ENCODE data around the gene PPP1R10. TPM values are rescaled to one million over a fixed set of nuclear protein-coding genes. Genes with fewer than 3 reads are reported as not detected.

Gene PPP1R10
- total RNA-seq, 1 experiment from 2014 or later, result 68.4 TPM

- DNase-seq (ENCODE audit: extremely low read depth, low read depth), result no peak
Observed at GRCh38 chr6:30600451-30600961, 16.5 kb downstream of the PPP1R10 start.

DNA sequence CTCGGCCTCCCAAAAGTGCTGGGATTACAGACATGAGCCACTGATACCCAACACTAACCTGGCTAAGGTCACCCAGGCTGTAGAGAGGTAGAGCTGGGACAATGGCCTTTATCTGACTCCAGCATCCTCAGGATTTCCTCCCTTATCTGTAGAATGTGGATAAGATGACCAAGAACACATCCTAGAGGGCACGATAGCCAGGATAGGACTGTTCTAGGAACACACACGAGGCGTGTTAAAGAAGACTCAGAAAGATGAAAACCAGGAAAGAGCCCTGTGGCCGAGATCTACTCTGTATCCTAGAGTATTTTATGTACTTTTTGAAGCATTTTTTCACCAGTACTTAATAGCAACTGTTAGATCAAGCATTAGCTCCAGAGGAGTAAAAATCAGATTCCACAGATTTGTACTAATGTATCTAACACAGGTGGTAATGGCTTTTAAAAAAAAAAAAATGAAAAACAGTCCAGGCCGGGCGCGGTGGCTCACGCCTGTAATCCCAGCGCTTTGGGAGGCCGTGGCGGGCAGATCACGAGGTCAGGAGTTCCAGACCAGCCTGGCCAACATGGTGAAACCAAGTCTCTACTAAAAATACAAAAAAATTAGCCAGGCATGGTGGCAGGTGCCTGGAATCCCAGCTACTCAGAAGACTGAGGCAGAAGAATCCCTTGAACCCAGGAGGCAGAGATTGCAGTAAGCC is 17.3 kb downstream of the PPP1R10 start:
- DNase-seq (ENCODE audit: extremely low read depth, low read depth), result no peak

- no peak for DNase-seq (ENCODE audit: extremely low read depth, low read depth)
Observed at GRCh38 chr6:30598912-30599624, 18.0 kb downstream of the PPP1R10 start.

- peak; percentile 81 for DNase-seq (ENCODE audit: extremely low read depth, low read depth)
Observed at GRCh38 chr6:30597315-30598144, 19.5 kb downstream of the PPP1R10 start.

- DNase-seq (ENCODE audit: extremely low read depth, low read depth), result no peak
Observed at GRCh38 chr6:30592287-30592686, 24.8 kb downstream of the PPP1R10 start.

GRCh38 chr6:30591008-30591407 is 26.0 kb downstream of the PPP1R10 start:
- no peak for DNase-seq (ENCODE audit: extremely low read depth, low read depth)

GRCh38 chr6:30590509-30590908 is 26.5 kb downstream of the PPP1R10 start:
- no peak for DNase-seq (ENCODE audit: extremely low read depth, low read depth)

- no peak for DNase-seq (ENCODE audit: extremely low read depth, low read depth)
Observed at GRCh38 chr6:30589754-30590358, 27.2 kb downstream of the PPP1R10 start.

- no peak for DNase-seq (ENCODE audit: extremely low read depth, low read depth)
Observed at GRCh38 chr6:30583921-30584320, 33.1 kb downstream of the PPP1R10 start.

GRCh38 chr6:30578051-30578450 is 39.0 kb downstream of the PPP1R10 start:
- DNase-seq (ENCODE audit: extremely low read depth, low read depth), result no peak

DNA sequence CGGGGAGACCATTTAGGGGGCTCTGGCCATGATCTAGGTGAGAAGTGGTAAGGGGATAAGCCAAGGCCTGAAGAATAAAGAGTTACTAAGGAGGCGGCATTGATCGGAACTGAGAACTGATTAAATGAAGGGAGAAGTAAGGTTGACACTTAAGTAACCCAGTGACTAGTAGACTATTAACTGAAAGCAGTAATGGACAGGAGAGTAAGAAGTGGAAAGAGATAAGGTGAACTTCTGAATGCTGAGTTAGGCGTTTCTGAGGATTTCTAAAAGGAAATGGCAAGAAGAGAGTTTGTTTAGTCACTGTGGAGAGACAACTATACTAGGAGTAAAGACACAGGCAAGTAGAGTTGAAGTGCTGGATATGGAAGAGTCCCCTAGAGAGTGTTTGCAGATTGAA is 43.9 kb downstream of the PPP1R10 start:
- DNase-seq (ENCODE audit: extremely low read depth, low read depth), result no peak

- no peak for DNase-seq (ENCODE audit: extremely low read depth, low read depth)
Observed at GRCh38 chr6:30572148-30572547, 44.9 kb downstream of the PPP1R10 start.

DNA sequence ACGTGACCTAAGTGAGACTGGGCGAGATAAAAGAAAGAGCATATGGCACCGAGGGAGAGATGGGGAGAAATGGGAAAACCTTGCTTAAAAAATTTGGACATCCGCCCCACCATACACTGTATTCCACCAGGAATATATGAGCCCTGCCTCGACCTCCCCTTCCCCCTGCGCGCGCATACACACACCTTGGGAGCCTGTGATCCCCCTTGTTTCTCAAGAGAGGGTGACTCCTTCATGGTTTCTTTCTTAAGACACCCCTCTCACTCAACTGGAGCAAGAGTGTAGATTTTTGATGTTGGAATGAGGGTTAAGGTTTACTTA is 45.3 kb downstream of the PPP1R10 start:
- DNase-seq (ENCODE audit: extremely low read depth, low read depth), result no peak

DNA sequence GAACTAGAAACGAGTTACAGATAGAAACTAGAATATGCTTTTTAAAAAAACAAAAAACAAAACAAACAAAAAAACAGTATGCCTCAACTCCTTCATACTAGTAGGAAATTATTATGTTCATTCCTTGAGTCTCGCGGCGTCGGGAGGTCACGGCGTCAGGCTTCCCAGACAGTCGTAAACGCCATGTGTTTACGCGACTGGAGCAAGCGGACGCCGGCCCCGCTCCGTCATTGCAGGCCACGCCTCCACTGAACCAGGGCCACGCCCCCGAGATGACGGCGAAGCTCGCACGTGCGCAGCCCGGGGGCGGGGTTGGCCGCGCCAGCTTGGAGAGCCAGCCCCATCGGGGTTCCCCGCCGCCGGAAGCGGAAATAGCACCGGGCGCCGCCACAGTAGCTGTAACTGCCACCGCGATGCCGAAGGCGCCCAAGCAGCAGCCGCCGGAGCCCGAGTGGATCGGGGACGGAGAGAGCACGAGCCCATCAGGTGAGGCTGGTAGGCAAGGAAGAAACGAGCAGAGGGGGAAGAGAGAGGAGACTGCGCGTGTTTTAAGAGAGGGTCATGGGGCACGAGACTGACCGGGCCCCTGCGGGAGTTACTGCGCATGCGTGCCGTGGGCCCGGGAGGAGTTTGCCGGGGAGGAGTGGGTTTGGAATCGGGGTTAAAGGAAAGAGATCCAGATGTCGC is 45.8 kb downstream of the PPP1R10 start, which contains the start of gene ABCF1:
Gene ABCF1 (plus strand): TSS at position 368 of the 687 bp plus-strand sequence. CDS start 46 bp downstream, at position 414.
- DNase-seq (ENCODE audit: extremely low read depth, low read depth), result peak; percentile 92

GRCh38 chr6:30570740-30571074 is 46.3 kb downstream of the PPP1R10 start:
- DNase-seq (ENCODE audit: extremely low read depth, low read depth), result no peak

- no peak for DNase-seq (ENCODE audit: extremely low read depth, low read depth)
Observed at GRCh38 chr6:30570263-30570662, 46.8 kb downstream of the PPP1R10 start.

- DNase-seq (ENCODE audit: extremely low read depth, low read depth), result no peak
Observed at GRCh38 chr6:30568245-30568644, 48.8 kb downstream of the PPP1R10 start.

DNA sequence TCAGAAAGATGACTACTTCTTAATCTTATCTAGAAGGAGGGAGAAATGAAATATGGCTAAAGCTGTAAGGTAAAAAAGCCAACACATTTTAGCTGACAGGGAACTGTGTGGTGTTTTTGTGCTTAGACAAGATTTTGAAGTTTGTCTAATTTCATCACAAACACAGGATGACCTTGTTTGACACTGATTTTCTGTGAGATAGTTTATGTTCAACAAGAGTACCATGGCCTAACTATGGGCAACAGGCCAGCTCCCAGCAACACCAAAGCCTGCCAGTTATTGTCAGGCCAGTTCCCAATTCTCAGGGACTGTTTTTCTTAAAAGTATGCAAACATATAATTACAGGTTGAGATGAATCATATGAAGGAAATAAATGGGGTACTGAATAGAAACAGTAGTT is 51.3 kb downstream of the PPP1R10 start:
- no peak for DNase-seq (ENCODE audit: extremely low read depth, low read depth)

- no peak for DNase-seq (ENCODE audit: extremely low read depth, low read depth)
Observed at GRCh38 chr6:30564114-30564513, 52.9 kb downstream of the PPP1R10 start.

All from NCI-H460 (cell line).